GM12892 (cell line): ENCODE data around the gene DRD3.

Source experiments
- DNase-seq: peaks from one replicate; pipeline ENCODE4 v3.0.0; 2011; ENCODE audit not compliant: insufficient read length
- FAIRE-seq: peaks from 2 replicates; lab custom pipeline; 2011; peaks lifted over from hg19 to GRCh38; lab: Jason Lieb, UNC
- POLR2A ChIP-seq: IDR thresholded peaks from 2 replicates; pipeline ENCODE4 v1.6.1; 2011; ENCODE audit warnings: low read depth, low read length, control low read depth
- POLR2AphosphoS5 ChIP-seq: IDR thresholded peaks from 2 replicates; pipeline ENCODE4 v1.6.1; 2011; ENCODE audit warnings: low read depth, low read length, control low read depth
- TAF1 ChIP-seq: IDR thresholded peaks from 2 replicates; pipeline ENCODE4 v1.6.1; 2011; ENCODE audit warnings: low read depth, mild to moderate bottlenecking, control low read depth, low read length, borderline replicate concordance

The DRD3 gene

DNA sequence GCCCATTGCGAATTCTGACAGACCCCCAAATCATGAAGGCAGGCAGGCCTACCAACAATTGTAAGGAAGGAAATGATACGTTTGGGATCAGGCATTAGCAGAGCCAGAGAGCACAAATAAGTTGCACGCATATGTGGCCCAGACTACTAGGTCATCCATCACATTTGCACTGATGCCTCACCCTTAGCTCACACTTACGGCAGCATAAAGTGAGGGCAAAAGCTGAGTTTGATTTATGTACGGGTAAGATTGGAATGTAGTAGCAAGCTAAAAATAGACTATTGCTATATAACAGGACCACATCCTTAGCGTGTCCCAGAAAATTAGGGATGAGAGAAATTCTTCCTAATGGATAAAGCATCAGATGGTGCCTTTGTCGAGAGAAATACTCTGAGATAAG lies 63.7 kb downstream of the DRD3 start:
- DNase-seq (no peak), FAIRE-seq (no peak)
- TF ChIP-seq POLR2AphosphoS5 (no peak), POLR2A (no peak), TAF1 (no peak)

GRCh38 chr3:114114719-114115118 lies 64.1 kb downstream of the DRD3 start:
- DNase-seq: no peak
- FAIRE-seq: no peak
- TF ChIP-seq POLR2A: no peak
- no peak for TF ChIP-seq TAF1
- no peak for TF ChIP-seq POLR2AphosphoS5

DNA sequence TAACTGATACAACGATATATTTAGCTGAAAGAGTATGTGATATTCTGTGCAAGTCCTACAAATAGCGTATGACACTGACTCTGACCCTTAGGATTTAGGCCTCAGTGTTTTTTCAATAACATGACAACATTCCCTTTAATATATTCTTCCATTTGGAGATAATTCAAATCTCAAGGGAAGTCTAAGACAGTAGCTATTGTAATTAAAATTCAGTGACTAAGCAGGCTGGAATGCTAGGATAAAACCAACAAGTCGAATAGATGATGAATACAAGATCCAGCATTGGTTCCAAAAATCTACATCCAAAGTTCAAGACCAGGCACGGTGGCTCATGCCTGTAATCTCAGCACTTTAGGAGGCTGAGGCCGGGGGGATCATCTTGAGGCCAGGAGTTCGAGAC lies 66.2 kb downstream of the DRD3 start:
- no peak for DNase-seq

DNA sequence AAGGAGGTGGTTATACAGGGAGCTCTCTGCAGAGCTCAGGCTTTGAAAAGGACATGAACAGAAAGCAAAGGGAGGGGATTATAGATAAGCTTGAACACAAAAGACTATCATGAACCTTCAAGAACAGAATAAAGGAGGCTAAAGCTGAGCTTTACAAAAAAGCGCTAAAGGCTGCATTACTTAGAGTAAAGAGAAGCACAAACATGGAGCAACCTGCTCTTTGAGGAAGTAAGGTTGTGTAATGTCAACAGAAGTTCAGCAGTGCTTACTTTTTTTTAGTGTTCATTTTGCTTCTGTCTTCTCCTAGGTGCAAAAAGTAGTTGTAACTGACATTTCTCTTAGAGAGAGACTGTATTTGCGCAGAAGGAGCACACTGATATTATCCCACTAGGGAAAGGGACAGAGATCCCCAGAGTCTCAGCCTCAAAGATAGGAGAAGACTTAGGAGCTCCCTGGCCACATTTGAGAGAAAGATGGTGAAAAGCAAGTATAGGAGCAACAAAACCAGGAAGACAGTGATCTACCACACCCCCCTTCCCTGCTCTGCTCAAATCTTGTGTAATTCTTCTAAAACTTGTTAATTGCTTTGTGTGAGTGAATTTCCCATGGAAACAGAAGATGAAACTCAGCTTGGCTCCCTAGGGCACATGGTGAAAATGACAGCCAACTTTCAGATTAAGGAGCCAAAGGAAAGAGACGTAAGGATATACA lies 67.6 kb downstream of the DRD3 start:
- FAIRE-seq (no peak), DNase-seq (no peak)
- no peak for TF ChIP-seq TAF1
- TF ChIP-seq POLR2A: no peak
- TF ChIP-seq POLR2AphosphoS5: no peak

More for the DNA sequence above, 66.2 kb downstream of the DRD3 start:
- FAIRE-seq: no peak
- TF ChIP-seq POLR2AphosphoS5 (no peak), TAF1 (no peak), POLR2A (no peak)

DNA sequence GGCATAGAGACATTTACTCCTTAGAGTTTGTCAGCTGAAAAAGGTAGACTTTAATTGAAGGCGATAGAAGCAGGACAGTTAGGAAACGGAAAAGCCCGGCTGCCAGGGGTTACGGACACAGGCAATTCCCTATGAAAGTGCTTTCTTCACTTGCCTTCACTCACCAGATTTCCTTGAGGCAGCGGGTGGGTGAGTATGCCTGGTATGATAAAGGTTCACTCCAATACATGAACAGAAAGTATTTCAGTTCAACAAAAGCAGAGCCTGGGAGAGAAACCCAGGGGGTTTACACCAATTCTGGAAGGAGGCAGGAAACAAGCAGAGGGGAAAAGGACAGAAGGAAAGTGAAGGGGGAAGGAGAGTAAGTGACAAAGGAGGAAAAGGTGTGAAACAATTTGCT lies 68.4 kb downstream of the DRD3 start:
- TF ChIP-seq TAF1: no peak
- no peak for TF ChIP-seq POLR2AphosphoS5
- TF ChIP-seq POLR2A: no peak
- DNase-seq: no peak
- no peak for FAIRE-seq

GRCh38 chr3:114108137-114108536 lies 70.7 kb downstream of the DRD3 start:
- no peak for DNase-seq
- no peak for TF ChIP-seq POLR2A
- no peak for TF ChIP-seq POLR2AphosphoS5
- no peak for TF ChIP-seq TAF1
- no peak for FAIRE-seq

DNA sequence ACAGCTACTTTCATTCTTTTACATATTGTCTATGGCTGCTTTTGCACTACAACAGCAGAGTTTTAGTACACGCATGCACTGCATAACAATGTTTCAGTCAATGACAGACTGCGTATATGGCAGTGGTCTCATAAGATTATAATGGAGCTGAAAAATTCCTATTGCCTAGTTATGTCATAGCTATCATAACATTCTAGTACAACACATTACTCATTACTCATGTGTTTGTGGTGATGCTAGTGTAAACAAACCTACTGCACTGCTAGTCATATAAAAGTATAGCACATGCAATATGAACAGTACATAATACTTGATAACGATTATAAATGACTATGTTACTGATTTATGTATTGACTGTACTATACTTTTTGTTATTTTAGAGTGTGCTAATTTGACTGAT lies 74.4 kb downstream of the DRD3 start:
- TF ChIP-seq POLR2A (no peak), TAF1 (no peak), POLR2AphosphoS5 (no peak)
- FAIRE-seq (no peak), DNase-seq (no peak)

DNA sequence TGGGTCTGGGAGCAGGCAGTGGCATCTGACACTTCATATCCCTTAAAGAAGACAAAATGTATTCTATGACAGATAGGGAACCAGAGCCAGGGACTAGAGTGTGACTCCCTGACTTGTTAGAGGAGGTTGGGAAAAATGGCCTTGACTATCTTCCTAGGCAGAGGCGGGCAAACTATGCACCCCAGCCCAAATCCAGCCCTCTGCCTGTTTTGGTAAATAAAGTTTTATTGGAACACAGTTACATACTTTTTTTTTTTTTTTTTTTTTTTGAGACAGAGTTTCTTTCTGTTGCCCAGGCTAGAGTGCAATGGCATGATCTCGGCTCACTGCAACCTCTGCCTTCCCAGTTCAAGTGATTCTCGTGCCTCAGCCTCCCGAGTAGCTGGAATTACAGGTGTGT lies 75.0 kb downstream of the DRD3 start:
- DNase-seq: no peak
- TF ChIP-seq TAF1 (no peak), POLR2A (no peak), POLR2AphosphoS5 (no peak)
- FAIRE-seq: no peak

- DNase-seq: no peak
- no peak for TF ChIP-seq POLR2A
- no peak for TF ChIP-seq POLR2AphosphoS5
- no peak for TF ChIP-seq TAF1
- FAIRE-seq: no peak
These were observed 75.7 kb downstream of the DRD3 start for GRCh38 chr3:114103181-114103580.

GRCh38 chr3:114101101-114101500 lies 77.8 kb downstream of the DRD3 start:
- TF ChIP-seq POLR2A (no peak), POLR2AphosphoS5 (no peak), TAF1 (no peak)
- FAIRE-seq (no peak), DNase-seq (no peak)

- no peak for TF ChIP-seq POLR2A
- no peak for TF ChIP-seq POLR2AphosphoS5
- TF ChIP-seq TAF1: no peak
- FAIRE-seq (no peak), DNase-seq (no peak)
These were observed 83.1 kb downstream of the DRD3 start for GRCh38 chr3:114095796-114096195.

DNA sequence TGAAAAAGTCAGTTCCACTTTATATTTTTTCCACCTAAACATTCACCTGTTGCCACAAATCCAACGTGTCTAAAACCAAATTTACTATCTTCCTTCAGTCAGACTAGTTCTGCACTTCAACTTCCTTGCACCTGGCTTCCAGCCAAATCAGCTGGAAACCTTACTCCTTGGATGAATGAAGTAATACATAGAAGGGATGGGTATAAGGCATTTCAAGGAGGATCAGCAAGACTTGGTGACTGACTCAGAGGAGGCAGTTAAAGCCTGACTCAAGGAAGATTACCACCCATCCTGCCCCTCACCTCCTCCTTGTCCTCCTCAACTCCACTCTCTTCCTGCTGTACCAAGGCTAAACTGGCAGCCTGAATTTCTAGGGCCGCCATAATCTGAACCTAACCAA lies 85.3 kb downstream of the DRD3 start:
- FAIRE-seq: no peak
- no peak for TF ChIP-seq POLR2AphosphoS5
- DNase-seq: no peak
